Heart left ventricle (tissue), 13 donors: ENCODE measurements around the gene RGS14.

ENCODE experiments used
- POLR2A ChIP-seq, 2 donors: fragments of 450-650 bp; IDR thresholded peaks; one replicate each; pipeline ENCODE4 v1.6.1; 2017; ENCODE audit warnings: antibody characterized with exemption in 2 of 2, mild to moderate bottlenecking in 2 of 2, moderate library complexity in 2 of 2
- TF ChIP-seq, protein P1 (sequence below), 12 donors: fragments of 200-600 bp; sonication (generic) in 4 of 12; IDR thresholded peaks; one replicate each; pipeline versions ENCODE4 v1.5.0 to v1.8.0; 2018 to 2022; ENCODE audit warnings: antibody characterized with exemption in 12 of 12, mild to moderate bottlenecking in 5 of 12
- donor health status: ischemic (EF 13 %, LVEDD 7.1; RV severe dilation, severe dysfunction).
- donor health status: DM: no; HTN: yes; CAD: no.
- donor health status: DM: no; HTN: no; CAD: no.
- donor health status: ischemic (EF 25% LVEDD 6.9; RV normal size, moderate dysfunction).
- donor health status: ischemic (EF 25% LVEDD 5.7; RV mildly dilated, moderate dysfunction).
- donor health status: ischemic (EF 35%, LVEDD 5.7; RV mildly dilated, moderate dysfunction).
- donor health status: nonischemic (EF 11% LVEDD 7.7; RV severe dilation, severe dysfunction).
- donor health status: DM: yes; HTN: yes; CAD: no.
- donor health status: PGD.
- donor health status: ischemic (EF 29% LVEDD 5.4; RV normal size, mild dysfunction).
- donor health status: nonischemic (EF 23%, LVEDD 6.1; RV moderate dilation, normal function).

DNA sequence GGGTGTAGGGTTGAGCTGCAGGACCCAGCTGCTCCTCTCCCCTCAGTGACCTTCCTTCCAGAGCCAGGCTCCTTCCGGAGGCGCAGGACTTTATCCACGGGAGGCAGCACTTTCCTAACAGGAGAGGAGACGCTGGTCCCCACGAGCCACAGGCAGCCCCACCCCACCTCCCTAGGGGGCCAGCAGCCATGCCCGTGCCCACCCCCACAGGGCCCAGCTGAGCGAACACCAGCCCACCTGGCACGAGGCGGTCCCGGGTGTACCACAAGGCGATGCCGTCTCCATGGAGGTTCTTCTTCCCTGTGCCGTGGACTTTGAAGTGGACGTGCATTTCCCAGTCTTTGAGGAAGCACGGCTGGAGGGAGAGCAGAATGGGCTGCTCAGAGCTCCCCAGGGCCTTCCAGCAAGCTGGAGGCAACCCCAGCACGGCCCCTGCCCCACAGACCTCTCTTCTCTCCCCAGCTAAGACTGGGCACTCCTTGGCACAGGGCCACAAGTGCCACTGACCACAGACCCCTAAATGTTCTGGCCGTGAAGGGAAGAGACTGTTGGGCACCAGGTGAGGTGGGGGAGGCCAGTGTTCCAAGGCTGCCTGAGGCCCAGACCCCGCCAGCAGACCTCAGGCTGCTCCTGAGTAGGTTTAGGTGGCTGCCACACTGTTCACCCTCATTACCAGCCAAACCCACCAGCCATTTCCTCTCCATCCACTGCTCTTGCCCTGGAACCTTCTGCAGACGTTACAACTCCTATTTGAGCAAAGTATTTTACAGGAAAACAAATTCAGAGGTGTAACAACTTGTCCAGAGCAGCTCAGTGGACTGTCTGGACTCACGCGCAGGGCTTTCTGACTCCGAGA lies 19.2 kb upstream of the RGS14 start:
- TF ChIP-seq, protein P1, sequence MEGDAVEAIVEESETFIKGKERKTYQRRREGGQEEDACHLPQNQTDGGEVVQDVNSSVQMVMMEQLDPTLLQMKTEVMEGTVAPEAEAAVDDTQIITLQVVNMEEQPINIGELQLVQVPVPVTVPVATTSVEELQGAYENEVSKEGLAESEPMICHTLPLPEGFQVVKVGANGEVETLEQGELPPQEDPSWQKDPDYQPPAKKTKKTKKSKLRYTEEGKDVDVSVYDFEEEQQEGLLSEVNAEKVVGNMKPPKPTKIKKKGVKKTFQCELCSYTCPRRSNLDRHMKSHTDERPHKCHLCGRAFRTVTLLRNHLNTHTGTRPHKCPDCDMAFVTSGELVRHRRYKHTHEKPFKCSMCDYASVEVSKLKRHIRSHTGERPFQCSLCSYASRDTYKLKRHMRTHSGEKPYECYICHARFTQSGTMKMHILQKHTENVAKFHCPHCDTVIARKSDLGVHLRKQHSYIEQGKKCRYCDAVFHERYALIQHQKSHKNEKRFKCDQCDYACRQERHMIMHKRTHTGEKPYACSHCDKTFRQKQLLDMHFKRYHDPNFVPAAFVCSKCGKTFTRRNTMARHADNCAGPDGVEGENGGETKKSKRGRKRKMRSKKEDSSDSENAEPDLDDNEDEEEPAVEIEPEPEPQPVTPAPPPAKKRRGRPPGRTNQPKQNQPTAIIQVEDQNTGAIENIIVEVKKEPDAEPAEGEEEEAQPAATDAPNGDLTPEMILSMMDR (IDR thresholded peaks at IDR 0.05) = no peak
- no peak for TF ChIP-seq POLR2A (IDR thresholded peaks at IDR 0.05)
